ENCODE data around the gene SAA1. TPM values are rescaled to one million over a fixed set of nuclear protein-coding genes. Genes with fewer than 3 reads are reported as not detected.

SAA1 gene
- total RNA-seq, 1 donor from 2014 or later = not detected

Other genes starting within 250 kb of the SAA1 start
- gene TPH1, start 220.0 kb upstream of the SAA1 start, total RNA-seq = 0.49 and 0.51 TPM in 2 replicates
- gene SAAL1, start 160.2 kb upstream of the SAA1 start, total RNA-seq = 42.5 and 42.9 TPM in 2 replicates
- not detected in 2 replicates for gene MRGPRX3, start 133.7 kb upstream of the SAA1 start, total RNA-seq
- gene MRGPRX4, start 93.4 kb upstream of the SAA1 start, total RNA-seq = not detected in 2 replicates
- not detected in 2 replicates for gene SAA4, start 29.5 kb upstream of the SAA1 start, total RNA-seq
- gene SAA2, start 17.6 kb upstream of the SAA1 start, total RNA-seq = not detected in 2 replicates
- 19.9 and 21.4 TPM in 2 replicates for gene HPS5, start 55.9 kb downstream of the SAA1 start, total RNA-seq
- 52.2 and 56.9 TPM in 2 replicates for gene GTF2H1, start 56.3 kb downstream of the SAA1 start, total RNA-seq
- gene LDHA, start 128.3 kb downstream of the SAA1 start, total RNA-seq = 1,448 and 1,455 TPM in 2 replicates
- gene LDHC, start 146.1 kb downstream of the SAA1 start, total RNA-seq = not detected in 2 replicates
- gene LDHAL6A, start 189.6 kb downstream of the SAA1 start, total RNA-seq = not detected in 2 replicates

Measured in activated T-helper 1 cell treated with anti-CD3 and anti-CD28 coated beads, Interleukin-12 subunit alpha, Interleukin-12 subunit beta, Interleukin-2, Interleukin-4 antibody, amounts not matched to agents 30 ng/mL and 10 ng/mL and 1 ng/mL, durations not matched to agents 14 hours and 24 hours and 36 hours (primary cell).